ENCODE measurements around the gene CCDC9B.
A peak's percentile ranks its signal among the peaks of the same experiment; 100 is the strongest.

The CCDC9B gene

DNA sequence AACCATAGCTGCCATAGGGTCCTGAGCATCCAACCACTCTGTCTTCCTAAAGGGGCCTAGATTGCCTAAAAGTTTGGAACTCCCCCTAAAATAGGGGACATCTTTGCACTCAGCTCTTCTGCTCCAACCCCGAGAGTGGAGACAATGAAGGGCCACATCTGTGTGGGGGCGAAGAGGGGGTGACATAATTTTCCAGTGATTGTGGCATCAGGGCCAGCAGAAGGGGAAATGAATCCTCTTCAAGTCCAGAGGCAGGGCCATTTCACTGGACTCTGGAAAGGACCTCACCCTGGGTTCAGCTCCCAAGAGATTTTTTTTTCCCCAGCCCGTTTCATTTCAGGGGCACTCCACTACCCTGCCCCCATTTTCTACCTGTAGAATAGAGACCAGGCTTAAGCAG lies 53.2 kb downstream of the CCDC9B start:
- Histone ChIP-seq H3K27ac (no peak overlapping the region), H3K9me3 (no peaks in the 10 kb centered on the region), H3K4me3 (ENCODE audit: low read depth in 1 of 2, low read length in 1 of 2) (no peak overlapping the region), H3K36me3 (peaks cover 78% of the 10 kb centered on the region), H3K27me3 (peaks cover 17% of the 10 kb centered on the region), H3K4me1 (ENCODE audit: control insufficient read depth in 1 of 2, insufficient read depth in 1 of 2, low read depth in 1 of 2, low read length in 1 of 2) (peaks cover 9 to 21% of the 10 kb centered on the region in 2 experiments)
- TF ChIP-seq CTCF (IDR thresholded peaks at IDR 0.05) = no peak

- Histone ChIP-seq H3K9me3 (no peaks in the 10 kb centered on the region), H3K4me3 (ENCODE audit: low read depth in 1 of 2, low read length in 1 of 2) (no peak overlapping the region), H3K36me3 (peaks cover 71% of the 10 kb centered on the region), H3K4me1 (ENCODE audit: control insufficient read depth in 1 of 2, insufficient read depth in 1 of 2, low read depth in 1 of 2, low read length in 1 of 2) (peaks cover 9 to 28% of the 10 kb centered on the region in 2 experiments), H3K27ac (peak overlapping the region; percentile 8), H3K27me3 (peaks cover 17% of the 10 kb centered on the region)
- no peak for TF ChIP-seq CTCF (IDR thresholded peaks at IDR 0.05)
Observed at GRCh38 chr15:40286794-40287193, 53.9 kb downstream of the CCDC9B start.

DNA sequence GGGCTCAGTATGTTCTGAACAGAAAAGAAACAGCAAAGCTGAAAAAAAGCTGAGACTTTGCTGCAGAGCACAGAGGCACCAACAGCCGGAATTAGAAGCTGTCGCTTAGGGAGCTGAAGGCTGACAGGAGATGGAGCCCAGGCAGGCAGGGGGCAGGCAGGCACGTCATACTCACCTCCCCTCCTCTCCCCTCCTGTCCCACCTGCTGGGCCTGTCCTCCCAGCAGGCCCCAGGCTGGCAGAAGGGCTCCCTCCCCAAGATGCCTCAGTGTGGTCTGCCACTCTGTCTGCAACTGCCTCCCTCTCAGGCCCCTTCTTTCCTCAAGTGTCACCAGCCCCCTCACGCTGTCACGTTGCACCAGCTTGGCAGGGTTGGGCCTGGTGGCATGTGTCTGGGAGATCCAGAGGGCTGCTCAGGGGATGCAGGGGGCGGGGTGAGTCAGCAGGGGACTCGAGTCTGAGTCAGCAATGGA lies 54.6 kb downstream of the CCDC9B start:
- TF ChIP-seq CTCF (IDR thresholded peaks at IDR 0.05) = no peak
- peaks cover 64% of the 10 kb centered on the region for H3K36me3 ChIP-seq
- peaks cover 16 to 32% of the 10 kb centered on the region in 2 experiments for H3K4me1 ChIP-seq (ENCODE audit: control insufficient read depth in 1 of 2, insufficient read depth in 1 of 2, low read depth in 1 of 2, low read length in 1 of 2)

DNA sequence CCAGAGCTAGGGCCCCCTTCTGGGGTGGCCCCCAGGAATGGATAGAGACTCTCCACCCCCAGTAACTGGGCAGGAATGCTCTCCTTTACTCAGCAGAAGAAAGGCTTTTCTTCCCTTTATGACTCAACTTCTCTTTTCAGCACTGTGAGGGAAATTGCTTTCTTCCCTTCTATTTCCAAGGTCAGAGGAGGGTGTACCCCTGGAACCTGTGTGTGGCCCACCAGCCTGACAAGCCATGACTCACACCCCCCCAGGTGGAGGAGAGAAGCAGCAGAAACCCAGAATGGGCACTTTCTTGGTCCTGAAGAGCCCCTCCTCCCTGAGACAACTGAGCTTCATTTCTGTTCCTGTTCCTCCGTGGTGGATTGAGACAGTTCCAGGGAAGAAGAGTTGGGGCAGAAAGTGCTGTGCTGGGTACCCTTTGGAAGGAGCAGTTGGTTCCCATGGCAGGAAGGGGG lies 55.2 kb downstream of the CCDC9B start:
- Histone ChIP-seq H3K27me3 (peaks cover 29% of the 10 kb centered on the region), H3K4me3 (ENCODE audit: low read depth in 1 of 2, low read length in 1 of 2) (no peak overlapping the region), H3K27ac (peak overlapping the region; percentile 59), H3K4me1 (ENCODE audit: control insufficient read depth in 1 of 2, insufficient read depth in 1 of 2, low read depth in 1 of 2, low read length in 1 of 2) (peaks cover 17 to 32% of the 10 kb centered on the region in 2 experiments), H3K36me3 (peaks cover 58% of the 10 kb centered on the region), H3K9me3 (no peaks in the 10 kb centered on the region)
- no peak for TF ChIP-seq CTCF (IDR thresholded peaks at IDR 0.05)

More for the DNA sequence above, 54.6 kb downstream of the CCDC9B start:
- peaks cover 24% of the 10 kb centered on the region for H3K27me3 ChIP-seq
- peak overlapping the region; percentile 59 for H3K27ac ChIP-seq
- H3K4me3 ChIP-seq (ENCODE audit: low read depth in 1 of 2, low read length in 1 of 2) = no peak overlapping the region
- H3K9me3 ChIP-seq = no peaks in the 10 kb centered on the region

GRCh38 chr15:40285151-40285550 lies 55.6 kb downstream of the CCDC9B start:
- Histone ChIP-seq H3K4me1 (ENCODE audit: control insufficient read depth in 1 of 2, insufficient read depth in 1 of 2, low read depth in 1 of 2, low read length in 1 of 2) (peaks cover 17 to 32% of the 10 kb centered on the region in 2 experiments), H3K9me3 (no peaks in the 10 kb centered on the region), H3K27me3 (peaks cover 33% of the 10 kb centered on the region), H3K4me3 (ENCODE audit: low read depth in 1 of 2, low read length in 1 of 2) (no peak overlapping the region), H3K27ac (peak overlapping the region; percentile 59), H3K36me3 (peaks cover 54% of the 10 kb centered on the region)
- TF ChIP-seq CTCF (IDR thresholded peaks at IDR 0.05) = no peak
